K562 (cell line): Measurements from ENCODE around the gene DUSP3. TPM values are rescaled to one million over a fixed set of nuclear protein-coding genes. Genes with fewer than 3 reads are reported as not detected.

Source experiments
- ARID2 ChIP-seq: fragments of 450-650 bp; IDR thresholded peaks from 2 replicates; pipeline ENCODE4 v1.6.1; 2017; ENCODE audit warnings: antibody characterized with exemption, mild to moderate bottlenecking
- BCL6 ChIP-seq: fragments of 250-450 bp; sonication (Bioruptor Pico); IDR thresholded peaks from 2 replicates; pipeline ENCODE4 v1.4.0; 2020
- COPS2 ChIP-seq: fragments of 450-650 bp; conservative IDR thresholded peaks from 2 replicates; pipeline ENCODE4 v1.6.1; 2016; ENCODE audit warnings: mild to moderate bottlenecking, moderate library complexity
- CTCF ChIP-seq, 3 experiments: IDR thresholded peaks in 2 of 3; conservative IDR thresholded peaks in 1 of 3; 2 replicates each; pipeline ENCODE4 v1.5.1; 2011 to 2012; ENCODE audit warnings: low read length in 3 of 3, mild to moderate bottlenecking in 3 of 3, control low read depth in 2 of 3, improper control_type of control experiment in 1 of 3, inconsistent platforms in 1 of 3, low read depth in 1 of 3, mixed read lengths in 1 of 3, moderate library complexity in 1 of 3; ENCODE audit not compliant: insufficient read depth in 2 of 3
- FOXA3 ChIP-seq, 2 experiments: fragments of 450-650 bp in 1 of 2; sonication (generic) in 1 of 2; formaldehyde crosslinking; IDR thresholded peaks in 1 of 2; conservative IDR thresholded peaks in 1 of 2; 2 replicates each; pipeline versions ENCODE4 v1.4.0 to v1.8.0; 2020 to 2022; ENCODE audit warnings: mild to moderate bottlenecking in 2 of 2, missing genetic modification reagents in 1 of 2
- FOXP1 ChIP-seq: sonication (generic); formaldehyde crosslinking; IDR thresholded peaks from 2 replicates; pipeline ENCODE4 v1.8.0; 2022; ENCODE audit warnings: mild to moderate bottlenecking, missing genetic modification reagents
- GABPA ChIP-seq: fragments of 200-800 bp; sonication (Bioruptor generic); conservative IDR thresholded peaks from 2 replicates; pipeline ENCODE4 v1.6.1; 2016; ENCODE audit warnings: low read depth, missing genetic modification characterization, missing compliant biosample characterization
- KDM5B ChIP-seq: fragments of 200-600 bp; sonication (generic); IDR thresholded peaks from 2 replicates; pipeline ENCODE4 v1.6.1; 2012; ENCODE audit warnings: low read depth, mild to moderate bottlenecking, moderate library complexity, low read length, control low read depth, inconsistent platforms; ENCODE audit not compliant: insufficient replicate concordance
- NRF1 ChIP-seq, 2 experiments: fragments of 450-650 bp; IDR thresholded peaks in 1 of 2; conservative IDR thresholded peaks in 1 of 2; 2 replicates each; pipeline ENCODE4 v1.6.1; 2014; ENCODE audit warnings: mild to moderate bottlenecking in 2 of 2
- PRDM10 ChIP-seq: fragments of 450-650 bp; IDR thresholded peaks from 2 replicates; pipeline ENCODE4 v1.6.1; 2018; ENCODE audit not compliant: partially characterized antibody
- RAD21 ChIP-seq, 2 experiments: fragments of 250-450 bp in 1 of 2; fragments of 450-650 bp in 1 of 2; sonication (Bioruptor Pico) in 1 of 2; formaldehyde crosslinking in 1 of 2; IDR thresholded peaks in 1 of 2; conservative IDR thresholded peaks in 1 of 2; 2 replicates each; pipeline versions ENCODE4 v1.4.0 to v1.8.0; 2020 to 2022; ENCODE audit warnings: mild to moderate bottlenecking in 2 of 2, moderate library complexity in 1 of 2
- TEAD2 ChIP-seq: fragments of 450-650 bp; IDR thresholded peaks from 2 replicates; pipeline ENCODE4 v1.6.1; 2016; ENCODE audit warnings: missing genetic modification characterization, control low read depth, missing compliant biosample characterization
- U2AF2 ChIP-seq: fragments of 200-400 bp; formaldehyde crosslinking; optimal IDR thresholded peaks from 2 replicates; pipeline ENCODE3; 2017; ENCODE audit warnings: low read depth, mild to moderate bottlenecking, low read length
- VEZF1 ChIP-seq: fragments of 200-800 bp; sonication (Bioruptor generic); IDR thresholded peaks from 2 replicates; pipeline ENCODE4 v1.6.1; 2017; ENCODE audit warnings: missing genetic modification characterization, missing compliant biosample characterization
- polyA plus RNA-seq, 8 experiments: library from polyadenylated mRNA; depleted of rRNA in 4 of 8; stranded (reverse) in 5 of 8; unstranded in 3 of 8; fragments of >200 nt; fragmentation: Nextera tagmentation in 2 of 8; fragmentation: Illumina TruSeq in 1 of 8; extraction: Ambion mirVana in 2 of 8; extraction: Trizol in 1 of 8; gene quantifications; 2 replicates each; pipeline versions ENCODE4 v1.2.1 to v1.2.3, GENCODE V29; 2011 to 2014; ENCODE audit warnings: inconsistent platforms in 1 of 8, missing spikeins in 1 of 8
- total RNA-seq, 7 experiments: library from RNA; depleted of rRNA in 6 of 7; stranded (reverse); fragments of >200 nt in 6 of 7; fragmentation: Illumina TruSeq in 2 of 7; extraction: Trizol in 2 of 7; gene quantifications; 2 replicates each; pipeline versions ENCODE4 v1.2.1 to v1.2.3, GENCODE V29; 2011 to 2021; ENCODE audit warnings: low replicate concordance in 1 of 7

DUSP3 gene
- total and polyA plus RNA-seq, 9 of the 15 experiments (the other 6 are each of a cell fraction or from before 2014, with no cell fraction given) = 4.1 to 19.8 (median 12.3) TPM

GRCh38 chr17:43779145-43780125, 658 bp upstream of the DUSP3 start (continued):
- TF ChIP-seq PRDM10 (peak; percentile 86), BCL6 (CRISPR knock-in tag) (no peak), FOXA3 (CRISPR knock-in tag; conservative IDR thresholded peaks at IDR 0.05 in 1 of 2, IDR thresholded peaks at IDR 0.05 in 1 of 2) (no peak), FOXP1 (CRISPR knock-in tag) (no peak), VEZF1 (CRISPR knock-in tag) (no peak), U2AF2 (no peak), CTCF (IDR thresholded peaks at IDR 0.05 in 2 of 3, conservative IDR thresholded peaks at IDR 0.05 in 1 of 3; ENCODE audit: insufficient read depth in 2 of 3, low read depth in 1 of 3, low read length in 3 of 3) (peak in 2 of 3 experiments; percentile 22 to 36; a peak in 1 of 6 replicates), GABPA (tag) (0 out of 2 replicates have a peak, but pooled peaks have one; percentile 3), TEAD2 (tag) (no peak), KDM5B (peak; percentile 82), ARID2 (no peak), NRF1 (conservative IDR thresholded peaks at IDR 0.05 in 1 of 2, IDR thresholded peaks at IDR 0.05 in 1 of 2) (0 out of 4 replicates have a peak, but pooled peaks of 1 of the 2 experiments have one; percentile 3), COPS2 (no peak), RAD21 (CRISPR knock-in tag; conservative IDR thresholded peaks at IDR 0.05 in 1 of 2, IDR thresholded peaks at IDR 0.05 in 1 of 2) (0 out of 4 replicates have a peak, but pooled peaks of 1 of the 2 experiments have one; percentile 8)
